Calu3 (cell line): Measurements from ENCODE around the gene CSRP1. TPM values are rescaled to one million over a fixed set of nuclear protein-coding genes. Genes with fewer than 3 reads are reported as not detected.
"Not testable (repeated sequence)": the region's sequence is repeated elsewhere in the genome, so short reads cannot be mapped to it uniquely, and the experiment has no call there.

ENCODE experiments used
- BruUV-seq: library from RNA; stranded (reverse); fragments of 400-500 nt; replicated peaks from 2 replicates; lab custom pipeline; 2021; lab: Mats Ljungman, UMichigan
- CTCF ChIA-PET: fragments of 300-600 bp; sonication (Branson Sonifier 250); formaldehyde crosslinking; loops from one replicate; lab custom pipeline; 2022; ENCODE audit warnings: antibody characterized with exemption; lab: Charles Lee
- DNase-seq: peaks from one replicate; pipeline ENCODE4 v3.0.0; 2022
- H3K27ac Mint-ChIP-seq: one replicate; pipeline ENCODE4 v1.8.0; 2022; ENCODE audit warnings: mixed read lengths; ENCODE audit not compliant: unreplicated experiment
- H3K27me3 Mint-ChIP-seq: one replicate; pipeline ENCODE4 v1.8.0; 2022; ENCODE audit warnings: mixed read lengths; ENCODE audit not compliant: unreplicated experiment
- H3K36me3 Mint-ChIP-seq: one replicate; pipeline ENCODE4 v1.8.0; 2022; ENCODE audit warnings: mild to moderate bottlenecking, moderate library complexity, mixed read lengths; ENCODE audit not compliant: insufficient read depth, unreplicated experiment
- H3K4me1 Mint-ChIP-seq: one replicate; pipeline ENCODE4 v1.8.0; 2022; ENCODE audit warnings: mild to moderate bottlenecking, low read depth, mixed read lengths; ENCODE audit not compliant: unreplicated experiment
- H3K4me3 Mint-ChIP-seq: one replicate; pipeline ENCODE4 v1.8.0; 2022; ENCODE audit warnings: mild to moderate bottlenecking, low read depth, moderate library complexity, mixed read lengths; ENCODE audit not compliant: unreplicated experiment
- H3K9me3 Mint-ChIP-seq: one replicate; pipeline ENCODE4 v1.8.0; 2022; ENCODE audit warnings: low read depth, mixed read lengths; ENCODE audit not compliant: unreplicated experiment
- CTCF ChIP-seq: fragments of 200-600 bp; IDR thresholded peaks from one replicate; pipeline ENCODE4 v1.8.0; 2022; ENCODE audit warnings: antibody characterized with exemption; ENCODE audit not compliant: unreplicated experiment
- intact Hi-C: fragments of 100-400 bp; cut with micrococcal nuclease; formaldehyde crosslinking; loops from one replicate; pipeline ENCODE4 v1.10.0; 2022; ENCODE audit not compliant: unreplicated experiment
- total RNA-seq: library from RNA; stranded (reverse); gene quantifications from 2 replicates; pipeline ENCODE4 v1.2.3, GENCODE V29; 2022

Gene CSRP1
- total RNA-seq, 1 experiment from 2014 or later, result 69.9 TPM

- no peak for DNase-seq
- Mint-ChIP-seq H3K36me3 (peaks cover 16% of the 10 kb centered on the region), H3K4me3 (no peak overlapping the region), H3K27me3 (no peaks in the 10 kb centered on the region), H3K27ac (peak overlapping the region; percentile 83), H3K4me1 (peaks cover 56% of the 10 kb centered on the region), H3K9me3 (no peaks in the 10 kb centered on the region)
- BruUV-seq, result no TSS peak
- CTCF ChIA-PET, result interaction anchor here (1.3 kb wide), 1 partner anchor 156 kb away, joined by 3 read pairs; no protein-coding TSS in a partner anchor
- intact Hi-C loops, result no loop called here
- no peak for TF ChIP-seq CTCF
Measured at GRCh38 chr1:201553496-201554189, 46.7 kb upstream of the CSRP1 start.

- no peak for TF ChIP-seq CTCF
- no TSS peak for BruUV-seq
- Mint-ChIP-seq H3K9me3 (no peaks in the 10 kb centered on the region), H3K4me1 (peaks cover 58% of the 10 kb centered on the region), H3K27me3 (no peaks in the 10 kb centered on the region), H3K36me3 (peaks cover 14% of the 10 kb centered on the region), H3K4me3 (no peak overlapping the region), H3K27ac (peak overlapping the region; percentile 83)
- CTCF ChIA-PET, result no interaction called here
- intact Hi-C loops, result no loop called here
- no peak for DNase-seq
Measured at GRCh38 chr1:201552941-201553351, 46.0 kb upstream of the CSRP1 start.

- Mint-ChIP-seq H3K27me3 (no peaks in the 10 kb centered on the region), H3K4me1 (peaks cover 58% of the 10 kb centered on the region), H3K9me3 (no peaks in the 10 kb centered on the region), H3K27ac (peak overlapping the region; percentile 83), H3K4me3 (peak overlapping the region; percentile 6), H3K36me3 (peaks cover 14% of the 10 kb centered on the region)
- CTCF ChIA-PET, result interaction anchor here (0.7 to 1.4 kb wide), 20 partner anchors 8 to 241 kb away, joined by 3 to 10 read pairs (median 4); partner anchors contain the start of gene NAV1
- DNase-seq, result peak; percentile 89
- TF ChIP-seq CTCF, result no peak
- no TSS peak for BruUV-seq
- intact Hi-C loops, result no loop called here
Measured at GRCh38 chr1:201551877-201552731, 45.2 kb upstream of the CSRP1 start.

GRCh38 chr1:201551096-201551495 lies 44.2 kb upstream of the CSRP1 start:
- DNase-seq, result no peak
- no peak for TF ChIP-seq CTCF
- peaks cover 14% of the 10 kb centered on the region for H3K36me3 Mint-ChIP-seq
- no peak overlapping the region for H3K4me3 Mint-ChIP-seq
- peak overlapping the region; percentile 83 for H3K27ac Mint-ChIP-seq
- CTCF ChIA-PET, result interaction anchor here (0.9 to 1.4 kb wide), 14 partner anchors 11 to 163 kb away, joined by 3 to 10 read pairs (median 4); partner anchors contain the start of gene NAV1
- peaks cover 63% of the 10 kb centered on the region for H3K4me1 Mint-ChIP-seq
- H3K9me3 Mint-ChIP-seq, result no peaks in the 10 kb centered on the region
- no TSS peak for BruUV-seq
- intact Hi-C loops, result no loop called here
- no peaks in the 10 kb centered on the region for H3K27me3 Mint-ChIP-seq

- Mint-ChIP-seq H3K4me1 (peaks cover 70% of the 10 kb centered on the region), H3K36me3 (peaks cover 14% of the 10 kb centered on the region)
- CTCF ChIA-PET, result interaction anchor here (0.7 to 1.6 kb wide), 2 partner anchors 8 to 24 kb away, joined by 3 to 5 read pairs; no protein-coding TSS in a partner anchor
- intact Hi-C loops, H3K27me3 Mint-ChIP-seq, H3K4me3 Mint-ChIP-seq, H3K27ac Mint-ChIP-seq, DNase-seq, H3K9me3 Mint-ChIP-seq, BruUV-seq: not testable (repeated sequence)
Measured at GRCh38 chr1:201549522-201549921, 42.6 kb upstream of the CSRP1 start.
